ENCODE measurements around the gene SOX6.
"Not testable (repeated sequence)": the region's sequence is repeated elsewhere in the genome, so short reads cannot be mapped to it uniquely, and the experiment has no call there.

Gene SOX6

GRCh38 chr11:16095756-16096155 is 260.6 kb downstream of the SOX6 start:
- DNase-seq (ENCODE audit: low spot score) = no peak

GRCh38 chr11:16093889-16094653 is 262.3 kb downstream of the SOX6 start:
- no peak for DNase-seq (ENCODE audit: low spot score)

DNA sequence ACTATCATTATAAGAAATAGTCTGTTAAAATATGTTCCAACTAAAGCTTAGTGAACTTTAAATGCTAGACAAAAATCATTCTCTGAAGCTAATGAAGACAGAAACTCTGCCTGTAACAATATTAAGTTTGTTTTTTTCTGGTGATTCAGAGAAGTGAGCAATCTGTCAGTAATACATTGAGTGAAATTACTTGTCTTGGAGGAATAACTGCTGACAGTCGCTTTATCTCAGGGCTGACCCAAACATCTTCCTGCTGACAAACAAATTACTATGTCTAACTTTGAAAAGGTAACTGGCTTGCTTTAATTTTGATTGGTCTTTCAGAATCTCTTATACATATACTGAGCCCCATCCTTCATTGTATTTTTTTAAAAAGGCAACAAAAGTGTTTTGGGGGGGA is 264.5 kb downstream of the SOX6 start:
- no peak for DNase-seq (ENCODE audit: low spot score)

DNA sequence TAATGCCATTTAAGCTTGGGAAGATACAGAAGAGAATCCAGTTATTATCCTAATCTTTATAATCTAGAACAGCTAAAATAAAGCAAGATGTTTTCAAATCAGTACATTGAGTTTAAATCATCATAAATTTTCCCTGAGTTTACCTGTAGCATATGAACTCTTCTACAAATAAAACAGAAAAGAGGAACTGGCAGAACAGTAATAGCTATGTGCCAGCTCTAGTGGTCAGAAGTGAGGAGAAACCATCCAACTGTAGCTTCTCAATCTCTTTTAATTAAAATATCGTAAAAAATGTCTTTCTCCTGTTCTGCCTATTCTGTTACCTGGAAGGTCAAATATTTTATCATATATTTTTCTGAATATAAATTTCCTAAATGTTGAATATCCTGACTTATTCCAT is 266.9 kb downstream of the SOX6 start:
- DNase-seq (ENCODE audit: low spot score) = no peak

DNA sequence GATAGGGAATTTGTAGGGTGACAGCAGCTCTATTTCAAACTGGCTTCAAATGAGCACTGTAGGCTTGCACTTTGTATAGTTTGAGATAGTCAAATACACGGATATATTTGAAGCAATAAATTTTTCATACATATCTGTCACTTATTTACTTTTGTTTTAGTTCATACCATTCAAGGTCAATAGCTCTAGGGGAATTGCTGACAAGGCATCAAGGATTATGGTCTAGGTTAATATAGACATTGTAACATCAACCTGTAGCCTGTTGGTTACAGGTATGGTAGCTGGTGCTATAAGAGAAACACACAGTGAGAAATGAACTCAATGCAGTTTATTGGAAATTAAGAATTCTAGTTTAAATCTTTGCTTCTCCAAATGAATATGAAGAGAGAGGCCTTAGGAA is 267.6 kb downstream of the SOX6 start:
- no peak for DNase-seq (ENCODE audit: low spot score)

DNA sequence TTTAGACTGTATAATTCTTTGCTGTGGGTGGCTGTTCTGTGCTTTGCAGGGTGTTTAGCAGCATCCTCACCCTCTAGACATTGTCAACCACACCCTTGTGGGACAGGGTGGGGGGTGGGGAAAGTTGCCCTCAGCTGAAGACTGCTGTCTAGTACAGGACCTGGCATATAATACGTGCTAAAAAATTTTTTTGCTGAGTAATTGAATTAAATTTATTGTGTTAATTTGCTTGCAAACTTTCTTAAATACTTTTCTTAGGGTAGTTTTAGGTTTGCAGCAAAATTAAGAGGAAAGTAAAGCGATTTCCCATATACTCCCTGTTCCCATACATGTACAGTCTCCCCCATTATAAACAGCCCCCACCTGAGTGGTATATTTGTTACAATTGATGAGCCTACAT is 268.5 kb downstream of the SOX6 start:
- DNase-seq (ENCODE audit: low spot score) = no peak

- DNase-seq (ENCODE audit: low spot score) = no peak
These were observed 270.0 kb downstream of the SOX6 start for GRCh38 chr11:16086229-16086819.

GRCh38 chr11:16082095-16083055 is 274.0 kb downstream of the SOX6 start:
- no peak for DNase-seq (ENCODE audit: low spot score)

DNA sequence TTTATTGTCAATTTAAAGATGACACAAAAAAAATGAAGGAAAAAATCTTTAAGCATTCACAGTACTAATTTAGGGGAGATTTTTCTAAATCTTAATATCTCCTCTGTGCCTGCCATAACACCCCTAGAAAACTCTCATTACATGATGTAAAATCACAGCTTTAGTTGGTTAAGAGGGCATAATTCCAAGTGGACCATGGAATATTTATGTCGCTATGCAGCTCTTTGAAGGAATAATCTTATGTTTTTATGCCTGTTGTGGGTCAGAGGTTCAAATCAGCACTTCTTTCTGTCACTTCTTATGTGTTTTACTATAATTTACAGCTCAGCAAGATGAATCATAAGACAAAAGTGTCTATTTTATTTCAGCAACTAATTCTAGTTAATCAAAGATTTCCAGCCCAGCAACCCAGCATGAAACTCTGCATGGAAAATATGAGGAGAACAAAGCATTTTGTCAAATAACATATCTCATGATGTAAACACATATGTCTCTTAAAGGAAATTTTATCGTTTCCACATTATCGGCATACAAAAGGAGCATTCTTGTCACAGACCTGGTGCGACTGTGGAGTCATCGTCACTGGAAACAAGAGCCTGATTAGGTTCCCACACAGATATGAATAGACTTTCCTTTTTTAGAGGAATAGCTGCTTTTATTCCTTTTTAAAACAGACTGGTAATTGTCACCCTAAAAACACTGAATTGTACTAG is 274.8 kb downstream of the SOX6 start:
- DNase-seq (ENCODE audit: low spot score) = no peak

GRCh38 chr11:16080688-16081381 is 275.5 kb downstream of the SOX6 start:
- no peak for DNase-seq (ENCODE audit: low spot score)

DNA sequence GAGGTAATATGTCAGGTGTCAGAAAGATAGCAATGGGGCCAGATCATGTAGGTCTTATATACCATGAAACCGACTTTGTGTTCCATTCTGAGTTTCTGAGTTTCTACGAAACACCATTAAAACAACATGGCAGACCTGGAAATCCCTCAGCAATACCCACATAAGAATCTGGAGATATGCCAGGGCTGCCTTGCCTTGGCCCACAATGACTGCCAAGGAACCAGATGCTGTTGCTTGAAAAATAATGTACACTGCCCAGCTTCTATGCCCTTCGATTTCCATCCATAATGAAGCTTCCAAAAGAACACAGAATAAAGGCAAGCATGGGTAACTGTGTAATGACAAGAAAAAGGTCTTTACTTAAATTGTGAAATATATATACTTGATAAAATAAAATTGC is 277.4 kb downstream of the SOX6 start:
- DNase-seq (ENCODE audit: low spot score) = no peak

DNA sequence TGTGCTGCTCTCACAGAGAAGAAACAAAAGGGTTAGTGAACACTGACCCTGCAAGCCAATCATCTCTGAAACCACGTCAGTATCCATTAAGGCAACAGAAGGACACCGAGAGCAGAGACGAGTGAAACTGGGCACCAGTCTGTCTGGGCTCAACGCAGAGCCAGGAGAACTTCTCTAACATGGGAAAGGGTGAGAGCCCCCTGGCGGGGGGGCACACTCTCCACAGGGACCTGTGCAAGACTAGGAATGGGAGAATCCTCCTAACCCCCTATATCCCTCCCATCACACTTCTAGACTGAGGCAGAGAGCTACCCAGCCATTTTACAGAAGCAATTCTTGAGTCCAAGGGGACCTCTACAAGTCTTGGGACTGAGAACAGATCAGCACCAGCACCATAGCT is 285.8 kb downstream of the SOX6 start:
- DNase-seq (ENCODE audit: low spot score) = no peak

DNA sequence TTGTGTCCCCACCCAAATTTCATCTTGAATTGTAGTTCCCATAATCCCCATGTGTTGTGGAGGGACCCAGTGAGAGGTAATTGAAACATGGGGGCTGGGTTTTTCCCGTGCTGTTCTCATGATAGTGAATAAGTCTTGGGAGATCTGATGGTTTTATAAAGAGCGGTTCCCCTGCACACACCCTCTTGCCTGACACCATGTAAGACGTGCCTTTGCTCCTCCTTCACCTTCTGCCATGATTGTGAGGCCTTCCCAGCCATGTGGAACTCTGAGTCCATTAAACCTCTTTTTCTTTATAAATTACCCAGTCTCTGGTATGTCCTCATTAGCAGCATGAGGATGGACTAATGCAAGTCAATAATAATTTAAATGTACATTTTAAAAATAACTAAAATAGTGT is 289.1 kb downstream of the SOX6 start:
- DNase-seq (ENCODE audit: low spot score) = not testable (repeated sequence)

DNA sequence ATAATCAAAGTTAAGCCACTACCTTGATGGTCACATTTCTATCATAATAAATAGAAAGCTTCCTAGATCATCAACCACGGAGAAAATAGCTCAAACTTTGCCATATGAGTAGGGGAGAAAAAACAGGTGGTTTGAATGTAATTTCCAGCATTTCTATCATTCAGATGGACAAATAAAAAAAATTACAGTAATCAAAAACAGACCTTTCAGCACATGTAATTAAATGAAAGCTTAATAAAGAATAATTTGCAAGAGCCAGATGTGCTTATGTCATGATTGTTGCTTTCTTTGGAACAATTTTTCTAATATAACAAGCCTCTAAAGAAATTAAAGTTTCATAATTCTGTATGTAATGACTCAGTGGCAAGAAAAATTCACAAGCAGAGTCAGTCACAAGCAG is 297.0 kb downstream of the SOX6 start:
- DNase-seq (ENCODE audit: low spot score) = no peak

- no peak for DNase-seq (ENCODE audit: low spot score)
These were observed 297.7 kb downstream of the SOX6 start for GRCh38 chr11:16058671-16059070.

GRCh38 chr11:16052750-16053149 is 303.6 kb downstream of the SOX6 start:
- no peak for DNase-seq (ENCODE audit: low spot score)

- DNase-seq (ENCODE audit: low spot score) = no peak
These were observed 306.7 kb downstream of the SOX6 start for GRCh38 chr11:16049611-16050010.

GRCh38 chr11:16047073-16047472 is 309.3 kb downstream of the SOX6 start:
- no peak for DNase-seq (ENCODE audit: low spot score)

DNA sequence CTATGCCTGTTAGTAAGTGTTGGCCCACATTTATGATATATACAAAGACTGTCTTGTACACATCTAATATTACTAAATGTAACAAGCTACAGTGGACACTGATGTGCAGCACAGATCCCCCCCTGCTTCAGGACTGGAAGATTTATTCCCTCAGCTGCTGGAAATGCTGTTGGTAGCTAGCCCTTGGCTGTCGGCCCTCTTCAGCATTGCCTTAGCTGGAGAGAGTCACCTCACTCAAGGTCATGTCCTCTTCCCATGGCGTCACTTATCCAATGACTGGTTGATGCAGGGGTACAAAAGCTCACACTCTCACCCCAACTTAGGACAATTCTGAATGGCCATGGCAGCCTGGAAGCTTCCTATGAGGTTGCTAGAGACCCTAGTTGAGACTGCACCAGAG is 312.7 kb downstream of the SOX6 start:
- no peak for DNase-seq (ENCODE audit: low spot score)

DNA sequence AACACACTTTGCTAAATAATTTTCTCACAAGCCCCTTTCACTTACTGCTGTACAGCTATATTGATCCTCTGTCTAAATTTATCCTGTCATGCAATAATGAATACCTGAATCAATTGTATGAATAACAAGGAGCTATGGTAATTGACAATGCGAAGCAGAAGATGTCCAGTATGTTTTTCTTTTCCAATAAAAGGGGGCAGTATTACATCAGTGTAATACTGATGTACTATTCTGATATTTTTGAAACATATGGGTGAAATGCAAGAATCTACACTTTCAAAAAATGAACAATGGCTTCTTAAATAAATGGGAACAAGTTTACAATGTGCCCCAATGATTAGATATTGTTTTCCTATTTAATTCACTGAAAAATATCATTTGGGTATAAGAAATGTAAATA is 315.1 kb downstream of the SOX6 start:
- no peak for DNase-seq (ENCODE audit: low spot score)

DNA sequence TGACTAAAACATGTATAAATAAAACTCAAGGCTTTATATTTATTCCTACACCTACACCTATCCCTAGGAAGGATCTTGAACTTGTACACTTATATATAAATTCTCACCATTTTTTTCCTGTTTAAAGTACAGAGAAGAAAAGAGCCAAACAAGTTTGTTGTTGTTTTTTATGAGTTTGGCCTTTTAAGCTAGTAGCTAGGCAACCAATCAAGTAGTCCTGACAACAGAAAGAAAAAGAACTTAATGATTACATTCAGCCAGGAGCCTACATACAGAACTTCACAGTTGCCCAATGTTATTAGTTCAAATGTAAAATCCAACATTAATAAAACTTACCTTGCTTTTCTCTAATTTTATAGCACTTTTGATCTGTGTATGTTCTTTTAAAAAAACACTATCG is 316.2 kb downstream of the SOX6 start:
- DNase-seq (ENCODE audit: low spot score) = no peak

GRCh38 chr11:16037179-16037578 is 319.2 kb downstream of the SOX6 start:
- no peak for DNase-seq (ENCODE audit: low spot score)

All from CD4-positive, alpha-beta T cell treated with Interleukin-2 at 100 ng/mL for 4 hours (primary cell).